RWPE2 (cell line): ENCODE measurements around the gene CDC73.
"Not testable (repeated sequence)": the region's sequence is repeated elsewhere in the genome, so short reads cannot be mapped to it uniquely, and the experiment has no call there.

ENCODE experiments used
- ATAC-seq: fragments of 200-7000 bp; cut with Tn5 transposase; 3 replicates; pipeline ENCODE4 v1.9.1; 2021; ENCODE audit warnings: low read depth
- DNase-seq: peaks from one replicate; pipeline ENCODE4 v3.0.0-alpha.2; 2020; ENCODE audit warnings: low spot score
- H3K27ac ChIP-seq: fragments of 450-650 bp; 2 replicates; pipeline ENCODE4 v1.5.1; 2017; ENCODE audit warnings: mild to moderate bottlenecking; ENCODE audit not compliant: poor library complexity, severe bottlenecking
- H3K27me3 ChIP-seq: fragments of 250-450 bp; sonication (Bioruptor Pico); 2 replicates; pipeline ENCODE4 v1.5.1; 2021; ENCODE audit warnings: mild to moderate bottlenecking, moderate library complexity; ENCODE audit not compliant: insufficient read depth, poor library complexity, severe bottlenecking
- H3K36me3 ChIP-seq: fragments of 250-450 bp; sonication (Bioruptor Pico); 2 replicates; pipeline ENCODE4 v1.5.1; 2020; ENCODE audit warnings: low read depth, mild to moderate bottlenecking, moderate library complexity
- H3K4me1 ChIP-seq: fragments of 250-450 bp; sonication (Bioruptor Pico); 2 replicates; pipeline ENCODE4 v1.5.1; 2021; ENCODE audit warnings: mild to moderate bottlenecking, moderate library complexity; ENCODE audit not compliant: insufficient read depth, poor library complexity, severe bottlenecking
- H3K4me3 ChIP-seq: fragments of 250-450 bp; sonication (Bioruptor Pico); 2 replicates; pipeline ENCODE4 v1.5.1; 2021; ENCODE audit warnings: mild to moderate bottlenecking, moderate library complexity; ENCODE audit not compliant: severe bottlenecking
- H3K9me3 ChIP-seq: fragments of 250-450 bp; sonication (Bioruptor Pico); 2 replicates; pipeline ENCODE4 v1.5.1; 2021; ENCODE audit warnings: mild to moderate bottlenecking, moderate library complexity; ENCODE audit not compliant: severe bottlenecking
- TF ChIP-seq, protein P1 (sequence below): fragments of 450-650 bp; IDR thresholded peaks from one replicate; pipeline ENCODE4 v1.5.1; 2017; ENCODE audit warnings: mild to moderate bottlenecking, moderate library complexity; ENCODE audit not compliant: poor library complexity, severe bottlenecking

CDC73 gene

DNA sequence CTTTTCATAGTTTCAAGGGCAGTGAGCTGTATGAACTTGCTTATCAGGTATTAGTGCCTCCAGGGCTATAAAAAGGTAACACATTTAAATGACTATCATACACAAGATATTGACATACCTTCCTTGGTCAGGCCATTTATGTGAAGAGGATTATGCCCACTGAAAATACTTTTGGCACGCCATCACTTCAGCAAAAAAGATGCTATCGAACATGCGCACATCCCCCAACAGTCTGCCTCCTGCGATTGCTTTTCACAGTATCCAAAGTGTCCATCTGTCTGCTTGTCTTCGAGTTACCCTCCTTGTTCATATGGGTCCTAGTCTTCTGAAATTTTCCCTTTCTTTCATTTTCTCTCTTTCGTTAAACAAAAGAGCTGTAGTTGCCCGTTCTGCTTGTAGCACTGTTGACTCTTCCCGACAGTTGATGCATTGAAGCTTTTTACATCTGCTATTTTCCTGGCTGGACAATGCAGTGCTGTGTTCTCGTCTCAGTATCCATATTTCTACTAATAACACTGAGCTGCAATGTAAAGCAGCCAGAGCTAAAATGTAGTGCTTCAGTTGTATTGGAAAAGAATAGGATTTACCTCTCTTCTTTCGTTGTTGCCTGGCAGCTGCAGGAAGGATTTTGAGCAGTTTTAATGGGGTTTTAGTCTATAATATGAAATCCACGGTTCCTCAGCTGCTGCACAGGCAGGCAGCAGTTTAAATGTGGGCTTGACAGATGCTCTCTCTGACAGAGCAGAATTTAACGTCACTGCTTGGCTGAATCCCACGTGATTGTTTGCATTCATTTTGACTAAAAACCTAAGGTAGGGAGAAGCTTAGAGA lies 64.3 kb downstream of the CDC73 start, which contains the start of gene B3GALT2:
B3GALT2 (minus strand) TSS at position 713 of the 831 bp plus-strand sequence. CDS start 5,051 bp downstream, outside the sequence.
- no peaks in the 10 kb centered on the region for H3K9me3 ChIP-seq
- H3K4me1 ChIP-seq, result peaks cover 23% of the 10 kb centered on the region
- H3K36me3 ChIP-seq, result no peaks in the 10 kb centered on the region
- no peak for DNase-seq
- TF ChIP-seq, protein P1, sequence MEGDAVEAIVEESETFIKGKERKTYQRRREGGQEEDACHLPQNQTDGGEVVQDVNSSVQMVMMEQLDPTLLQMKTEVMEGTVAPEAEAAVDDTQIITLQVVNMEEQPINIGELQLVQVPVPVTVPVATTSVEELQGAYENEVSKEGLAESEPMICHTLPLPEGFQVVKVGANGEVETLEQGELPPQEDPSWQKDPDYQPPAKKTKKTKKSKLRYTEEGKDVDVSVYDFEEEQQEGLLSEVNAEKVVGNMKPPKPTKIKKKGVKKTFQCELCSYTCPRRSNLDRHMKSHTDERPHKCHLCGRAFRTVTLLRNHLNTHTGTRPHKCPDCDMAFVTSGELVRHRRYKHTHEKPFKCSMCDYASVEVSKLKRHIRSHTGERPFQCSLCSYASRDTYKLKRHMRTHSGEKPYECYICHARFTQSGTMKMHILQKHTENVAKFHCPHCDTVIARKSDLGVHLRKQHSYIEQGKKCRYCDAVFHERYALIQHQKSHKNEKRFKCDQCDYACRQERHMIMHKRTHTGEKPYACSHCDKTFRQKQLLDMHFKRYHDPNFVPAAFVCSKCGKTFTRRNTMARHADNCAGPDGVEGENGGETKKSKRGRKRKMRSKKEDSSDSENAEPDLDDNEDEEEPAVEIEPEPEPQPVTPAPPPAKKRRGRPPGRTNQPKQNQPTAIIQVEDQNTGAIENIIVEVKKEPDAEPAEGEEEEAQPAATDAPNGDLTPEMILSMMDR, result no peak
- H3K4me3 ChIP-seq, result no peak within 1 kb of the TSS
- no peaks in the 10 kb centered on the region for H3K27me3 ChIP-seq
- ATAC-seq, result peak; percentile 63
- H3K27ac ChIP-seq, result peak within 1 kb of the TSS; percentile 33

DNA sequence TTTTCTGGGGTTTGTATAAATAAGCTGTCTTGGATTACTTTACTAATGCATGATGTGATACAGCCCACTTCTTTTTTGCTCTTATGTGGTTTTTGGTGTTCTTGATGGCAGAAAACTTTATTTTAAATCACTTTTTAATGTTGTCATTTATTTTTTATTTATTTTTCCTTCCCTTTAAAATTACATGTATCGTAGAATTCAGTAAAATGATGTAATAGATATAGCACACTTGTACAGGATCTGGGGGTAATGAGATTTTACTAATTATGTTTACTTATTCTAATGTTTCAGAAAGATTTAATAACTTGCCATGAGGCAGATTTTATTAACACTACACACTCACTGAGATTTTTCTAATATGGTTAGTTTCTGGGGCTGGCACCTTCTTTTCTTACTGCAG lies 65.3 kb downstream of the CDC73 start:
- H3K27ac ChIP-seq, result no peak overlapping the region
- H3K4me3 ChIP-seq, result no peak overlapping the region
- DNase-seq, result no peak
- H3K4me1 ChIP-seq, result peaks cover 23% of the 10 kb centered on the region
- ATAC-seq, result no peak
- H3K36me3 ChIP-seq, result no peaks in the 10 kb centered on the region
- H3K27me3 ChIP-seq, result no peaks in the 10 kb centered on the region
- TF ChIP-seq, protein P1, result no peak
- no peaks in the 10 kb centered on the region for H3K9me3 ChIP-seq

DNA sequence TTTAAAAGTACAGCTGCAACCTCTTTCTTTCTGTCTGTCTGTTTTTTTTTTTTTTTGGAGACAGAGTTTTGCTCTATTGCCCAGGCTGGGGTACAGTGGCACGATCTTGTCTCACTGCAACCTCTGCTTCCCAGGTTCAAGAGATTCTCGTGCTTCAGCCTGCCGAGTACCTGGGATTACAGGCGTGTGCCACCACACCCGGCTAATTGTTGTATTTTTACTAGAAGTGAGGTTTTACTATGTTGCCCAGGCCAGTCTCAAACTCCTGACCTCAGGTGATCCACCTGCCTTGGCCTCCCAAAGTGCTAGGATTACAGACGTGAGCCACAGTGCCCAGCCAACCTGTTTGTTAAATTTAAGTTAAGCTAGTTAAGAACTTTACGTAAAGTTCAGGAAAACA lies 67.1 kb downstream of the CDC73 start:
- not testable (repeated sequence) for ATAC-seq, H3K27me3 ChIP-seq, H3K9me3 ChIP-seq, H3K27ac ChIP-seq, DNase-seq, H3K4me3 ChIP-seq, H3K36me3 ChIP-seq
- H3K4me1 ChIP-seq, result peaks cover 17% of the 10 kb centered on the region

DNA sequence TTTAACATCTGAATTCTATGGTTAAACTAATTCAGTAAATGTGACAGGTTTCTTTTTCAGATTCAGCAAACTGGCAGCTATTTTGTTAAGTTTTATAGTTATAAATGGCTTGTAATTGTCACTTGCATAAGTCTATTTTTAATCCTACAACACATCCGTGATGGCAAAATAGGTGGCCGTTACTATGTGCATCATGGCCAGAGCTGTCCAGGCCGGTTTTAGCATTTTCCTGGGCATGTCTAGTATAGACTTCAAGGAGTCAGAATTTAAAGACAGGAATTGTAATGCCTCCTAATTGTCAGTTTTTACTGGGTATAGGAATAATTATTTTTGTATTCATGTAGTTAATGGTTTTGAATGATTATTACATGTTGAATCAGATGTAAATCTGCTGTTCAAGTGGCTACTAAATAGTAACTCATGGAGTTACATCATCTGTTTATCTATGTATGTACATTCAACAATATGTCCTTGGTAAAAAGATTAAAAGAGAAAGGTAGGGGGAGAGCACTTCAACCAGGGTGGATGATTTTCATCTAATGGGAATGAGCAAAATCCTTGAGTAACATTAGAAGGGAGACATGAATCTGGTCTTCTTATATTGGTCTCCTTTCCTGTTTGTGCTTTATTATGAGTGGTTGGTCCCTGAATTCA lies 67.7 kb downstream of the CDC73 start:
- Histone ChIP-seq H3K27me3 (no peaks in the 10 kb centered on the region), H3K27ac (no peak overlapping the region), H3K36me3 (no peaks in the 10 kb centered on the region), H3K9me3 (no peaks in the 10 kb centered on the region), H3K4me1 (peaks cover 17% of the 10 kb centered on the region), H3K4me3 (no peak overlapping the region)
- ATAC-seq, result no peak
- no peak for DNase-seq
- TF ChIP-seq, protein P1, result no peak

DNA sequence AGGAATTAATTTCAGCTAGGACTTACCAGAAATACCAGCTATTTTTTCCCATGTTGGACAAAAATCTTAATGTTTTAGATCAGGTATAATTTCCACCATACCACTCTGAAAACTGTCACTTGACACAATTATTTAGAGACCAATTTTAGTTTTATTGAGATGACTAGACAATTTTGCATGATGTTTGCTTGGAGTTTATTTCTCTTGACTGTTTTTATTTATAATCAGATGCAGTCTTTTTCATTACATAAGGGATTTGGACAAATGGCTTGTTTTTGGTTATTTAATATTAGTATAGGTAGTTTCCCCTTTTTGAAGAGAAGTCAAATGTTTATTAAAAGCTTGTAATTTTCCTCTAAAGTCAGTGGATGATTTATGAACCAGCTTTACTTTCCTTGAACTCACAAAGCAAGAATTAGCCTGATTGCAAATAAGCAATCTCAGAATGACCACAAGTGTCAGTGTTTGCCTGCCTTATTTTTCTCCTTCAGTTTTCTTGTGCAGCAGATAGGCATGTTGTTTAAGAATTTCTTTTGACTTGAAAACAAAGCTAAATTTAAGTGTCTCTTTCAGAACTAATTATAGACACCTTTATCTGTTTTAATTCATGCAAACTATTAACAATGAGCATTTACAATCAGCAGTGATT lies 68.4 kb downstream of the CDC73 start:
- peaks cover 16% of the 10 kb centered on the region for H3K4me1 ChIP-seq
- no peaks in the 10 kb centered on the region for H3K9me3 ChIP-seq
- TF ChIP-seq, protein P1, result peak; percentile 44
- H3K36me3 ChIP-seq, result no peaks in the 10 kb centered on the region
- no peak for ATAC-seq
- H3K27ac ChIP-seq, result no peak overlapping the region
- no peaks in the 10 kb centered on the region for H3K27me3 ChIP-seq
- H3K4me3 ChIP-seq, result no peak overlapping the region
- no peak for DNase-seq
